ENCODE results near the gene ARIH1.
"Not testable (repeated sequence)": the region's sequence is repeated elsewhere in the genome, so short reads cannot be mapped to it uniquely, and the experiment has no call there.

ARIH1 gene

DNA sequence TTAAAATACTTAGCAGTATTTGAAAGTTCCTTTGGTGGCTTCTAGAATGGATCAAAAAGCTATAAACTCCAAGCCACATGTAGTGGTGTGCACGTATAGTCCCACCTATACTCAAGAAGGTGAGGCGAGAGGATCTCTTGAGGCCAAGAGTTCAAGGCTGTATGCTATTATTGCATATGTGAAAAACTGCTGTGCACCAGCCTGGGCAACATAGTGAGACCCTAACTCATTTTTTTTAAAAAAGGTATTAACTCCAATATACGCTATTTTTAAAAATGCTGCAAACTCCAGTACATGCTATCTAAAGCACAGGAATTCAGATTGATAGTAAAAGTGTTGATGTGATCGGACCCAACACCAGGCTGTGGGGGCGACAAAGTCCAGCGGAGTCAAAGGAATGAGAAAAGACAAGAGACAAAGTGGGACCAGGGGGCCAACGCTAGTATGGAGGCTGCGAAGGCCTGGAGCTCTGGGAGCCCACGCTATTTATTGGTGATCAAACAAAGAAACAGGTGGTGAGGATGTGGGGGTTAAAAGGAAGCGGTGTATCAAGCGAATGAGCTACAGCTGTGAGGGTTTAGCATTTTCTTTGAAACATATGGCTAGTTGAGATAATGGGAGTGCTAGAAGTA is 66.6 kb downstream of the ARIH1 start:
- no peak for DNase-seq

DNA sequence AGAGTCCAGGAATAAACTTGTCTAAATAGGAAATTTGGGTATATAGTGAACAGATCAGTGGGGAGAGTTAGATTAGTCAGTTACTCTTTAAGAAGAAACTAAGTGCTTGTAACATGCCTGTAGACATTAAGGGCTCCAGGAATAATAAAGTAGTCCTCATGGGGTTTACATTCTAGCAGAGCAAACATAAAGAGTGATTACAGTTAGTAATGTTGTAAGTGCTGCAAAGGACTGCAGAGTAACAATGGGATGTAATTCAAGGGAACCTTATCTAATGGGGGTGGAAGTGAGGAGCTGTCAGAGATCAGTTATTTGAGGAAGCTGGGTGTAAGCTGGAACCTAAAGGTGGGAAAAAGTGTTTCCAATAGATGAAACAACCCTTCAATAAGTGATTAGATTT is 67.5 kb downstream of the ARIH1 start:
- DNase-seq: no peak

DNA sequence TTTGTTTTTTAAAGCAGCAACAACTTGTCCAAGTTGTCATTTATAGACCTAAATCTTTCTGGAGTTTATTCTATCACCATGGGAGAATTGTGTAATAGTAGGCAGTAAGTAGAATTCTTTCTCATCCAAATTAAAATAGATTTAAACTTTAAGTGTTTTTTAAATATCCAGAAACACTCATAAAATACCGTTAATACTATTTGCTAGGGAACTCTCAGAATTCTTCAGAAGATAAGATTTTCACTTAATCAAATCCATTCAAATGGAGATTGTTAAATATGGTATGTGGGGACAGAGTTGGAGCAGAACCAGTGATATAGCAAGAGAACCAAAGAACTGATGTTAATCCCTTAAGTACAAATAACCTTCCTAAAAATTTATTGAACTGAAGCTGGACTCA is 71.0 kb downstream of the ARIH1 start:
- DNase-seq: no peak

DNA sequence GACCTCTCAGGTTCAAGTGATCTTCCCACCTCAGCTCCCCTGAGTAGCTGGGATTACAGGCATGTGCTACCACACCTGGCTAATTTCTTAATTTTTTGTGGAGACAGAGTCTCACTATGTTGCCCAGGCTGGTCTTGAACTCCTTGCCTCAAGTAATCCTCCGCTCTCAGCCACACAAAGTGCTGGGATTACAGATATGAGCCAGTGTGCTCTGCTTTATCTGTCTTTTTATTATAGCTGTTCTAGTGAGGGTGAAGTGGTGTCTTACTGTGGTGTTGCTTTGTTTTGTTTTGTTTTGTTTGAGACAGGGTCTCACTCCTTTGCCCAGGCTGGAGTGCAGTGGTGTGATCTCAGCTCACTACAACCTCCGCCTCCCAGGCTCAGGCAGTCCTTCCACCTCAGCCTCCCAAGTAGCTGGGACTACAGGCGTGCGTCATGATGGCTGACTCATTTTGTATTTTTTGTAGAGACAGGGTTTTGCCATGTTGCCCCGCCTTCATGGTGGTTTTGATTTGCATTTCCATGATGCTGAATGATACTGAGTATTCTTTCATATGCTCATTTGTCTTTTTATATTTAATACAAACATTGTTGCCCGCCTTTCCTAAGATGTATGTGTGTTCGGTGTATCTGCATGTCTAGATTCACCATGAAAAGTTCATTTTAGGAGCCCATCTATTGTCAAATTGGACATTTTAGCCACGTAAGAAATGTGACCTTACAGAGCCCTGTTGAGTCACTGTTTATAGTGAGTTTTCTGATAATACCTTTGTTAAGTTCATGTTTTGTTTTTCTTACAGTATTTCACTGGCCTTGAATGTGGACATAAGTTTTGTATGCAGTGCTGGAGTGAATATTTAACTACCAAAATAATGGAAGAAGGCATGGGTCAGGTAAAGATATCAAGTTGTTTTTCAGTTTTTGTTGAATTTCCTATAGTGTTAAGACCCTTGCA is 80.6 kb downstream of the ARIH1 start:
- DNase-seq: no peak

DNA sequence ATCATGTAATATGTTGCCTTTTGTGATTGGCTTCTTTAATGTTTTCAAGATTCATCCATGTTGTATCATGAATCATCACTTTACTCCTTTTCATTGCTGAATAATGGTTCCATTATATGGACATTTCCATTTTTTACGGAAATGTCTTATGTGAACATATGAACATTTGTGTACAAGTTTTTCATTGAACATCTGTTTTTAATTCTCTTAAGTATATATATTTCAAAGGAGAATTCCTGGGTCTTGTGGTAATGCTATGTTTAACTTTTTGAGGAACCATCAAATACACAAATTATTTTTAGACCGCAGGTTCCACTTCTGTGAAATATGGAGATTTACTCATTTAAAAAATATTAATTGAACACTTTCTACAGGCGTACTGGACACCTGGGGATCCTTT is 85.7 kb downstream of the ARIH1 start:
- DNase-seq: no peak

DNA sequence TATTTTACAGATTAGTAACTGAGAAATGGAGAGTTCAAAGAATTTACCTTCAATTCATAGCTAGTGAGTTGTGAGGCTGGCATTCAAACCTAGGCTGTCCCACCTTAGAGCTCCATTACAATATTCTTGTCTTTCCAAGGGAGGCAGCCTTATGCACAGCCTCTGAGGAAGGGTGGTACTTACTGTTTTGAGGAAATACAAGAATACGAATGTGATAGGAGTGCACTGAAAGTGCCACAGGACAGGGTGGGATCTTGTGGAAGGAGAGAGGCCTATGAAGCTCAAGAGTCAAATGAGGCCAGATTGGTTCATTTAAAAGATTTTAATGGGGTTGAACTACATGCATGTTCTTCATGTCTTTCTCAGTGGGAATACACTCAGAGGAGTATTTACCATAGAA is 86.3 kb downstream of the ARIH1 start:
- no peak for DNase-seq

DNA sequence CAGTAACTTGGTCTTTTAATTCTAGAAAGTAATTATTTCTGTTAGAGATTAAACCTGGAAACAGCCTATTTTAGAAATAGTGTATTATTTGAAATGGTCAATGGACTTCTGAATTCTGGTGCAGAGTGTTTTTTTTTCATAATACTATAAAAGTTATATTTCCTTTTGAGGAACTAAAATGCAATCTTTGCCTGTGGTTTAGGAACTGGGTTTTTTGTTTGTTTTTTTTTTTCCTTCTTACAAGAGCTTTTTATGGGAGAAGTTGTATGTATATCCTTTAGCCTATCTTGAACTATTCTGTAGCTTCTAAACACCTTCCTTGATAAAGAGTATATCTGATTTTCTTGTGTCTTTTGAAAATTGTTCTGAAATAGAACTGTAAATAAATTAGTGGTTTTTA is 88.3 kb downstream of the ARIH1 start:
- DNase-seq: no peak

DNA sequence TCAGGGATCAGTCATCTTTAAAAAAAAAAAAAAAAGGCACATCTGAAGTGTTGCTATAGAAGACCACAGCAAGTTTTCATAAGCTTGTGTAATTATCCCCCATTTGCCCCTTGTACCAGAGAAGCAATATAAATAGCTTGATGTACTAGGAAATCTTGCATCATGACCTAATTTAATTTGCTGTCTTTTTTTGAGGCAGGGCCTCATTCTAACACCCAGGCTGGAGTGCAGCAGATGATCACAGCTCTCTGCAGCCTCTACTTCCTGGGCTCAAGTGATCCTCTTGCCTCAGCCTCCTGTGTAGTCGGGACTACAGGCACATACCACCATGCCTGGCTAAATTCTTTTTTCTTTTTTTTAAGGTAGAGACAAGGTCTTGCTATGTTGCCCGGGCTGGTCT is 88.7 kb downstream of the ARIH1 start:
- DNase-seq: no peak

DNA sequence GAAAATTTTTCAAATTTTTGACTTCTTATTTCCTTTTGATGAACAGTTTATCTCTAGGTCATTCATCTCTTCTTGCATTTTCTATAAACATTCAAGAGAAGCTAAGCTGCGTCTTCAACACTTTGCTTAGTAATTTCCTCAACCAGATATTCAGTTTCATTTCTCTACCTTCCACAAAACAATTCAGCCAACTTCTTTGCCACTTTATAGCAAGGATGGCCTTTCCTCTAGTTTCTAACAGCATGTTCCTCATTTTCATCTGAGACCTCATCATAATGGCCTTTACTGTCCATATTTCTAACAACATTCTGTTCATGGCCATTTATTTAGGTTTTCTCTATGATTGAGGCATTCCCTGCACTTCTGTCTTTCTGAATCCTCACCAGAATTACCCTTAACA is 90.0 kb downstream of the ARIH1 start:
- no peak for DNase-seq

DNA sequence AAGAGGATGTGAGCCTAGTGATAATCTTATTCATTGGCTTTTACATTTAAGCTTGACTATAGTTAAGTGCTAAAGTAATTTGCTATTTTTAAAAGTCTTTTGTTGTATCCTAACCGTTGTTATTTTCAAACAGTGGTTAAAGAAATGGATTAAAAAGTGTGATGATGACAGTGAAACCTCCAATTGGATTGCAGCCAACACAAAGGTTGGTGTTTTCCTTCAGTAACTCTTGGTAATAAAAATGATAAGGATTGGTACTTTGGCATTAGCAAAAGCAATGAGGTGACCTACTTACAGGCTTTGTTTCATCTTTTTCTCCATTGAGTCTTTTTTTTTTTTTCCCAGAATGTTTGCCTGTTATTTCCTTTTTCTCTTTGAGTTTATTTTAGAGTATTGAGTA is 92.8 kb downstream of the ARIH1 start:
- DNase-seq: no peak

DNA sequence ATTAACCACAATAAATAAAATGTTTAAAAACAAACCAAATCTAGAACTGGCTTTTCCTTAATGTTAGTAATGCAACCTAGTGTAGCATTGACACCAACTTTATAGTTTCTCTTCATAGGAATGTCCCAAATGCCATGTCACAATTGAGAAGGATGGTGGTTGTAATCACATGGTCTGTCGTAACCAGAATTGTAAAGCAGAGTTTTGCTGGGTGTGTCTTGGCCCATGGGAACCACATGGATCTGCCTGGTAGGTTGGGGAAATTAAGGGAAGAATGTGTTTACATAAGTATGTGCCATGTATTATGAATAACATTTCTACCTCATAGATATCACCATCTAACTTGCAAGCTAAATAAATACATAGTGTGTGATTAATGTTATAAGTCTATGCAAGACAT is 95.9 kb downstream of the ARIH1 start:
- DNase-seq: no peak

DNA sequence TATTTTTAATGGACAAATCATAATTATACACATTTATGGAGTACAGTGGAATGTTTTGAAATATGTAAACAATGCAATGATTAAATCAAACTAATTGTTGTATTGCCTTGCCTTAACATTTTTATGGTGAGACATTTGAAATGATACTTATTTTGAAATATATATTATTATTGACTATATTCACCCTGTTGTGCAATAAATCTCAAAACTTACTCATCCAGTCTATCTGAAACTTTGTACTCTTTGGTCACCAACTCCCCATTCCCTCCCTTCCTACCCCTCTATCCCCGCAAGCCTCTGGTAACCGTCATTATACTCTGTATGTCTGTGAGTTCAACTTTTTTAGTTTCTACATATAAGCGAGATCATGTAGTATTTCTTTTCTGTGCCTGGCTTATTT is 105.7 kb downstream of the ARIH1 start:
- DNase-seq: no peak

DNA sequence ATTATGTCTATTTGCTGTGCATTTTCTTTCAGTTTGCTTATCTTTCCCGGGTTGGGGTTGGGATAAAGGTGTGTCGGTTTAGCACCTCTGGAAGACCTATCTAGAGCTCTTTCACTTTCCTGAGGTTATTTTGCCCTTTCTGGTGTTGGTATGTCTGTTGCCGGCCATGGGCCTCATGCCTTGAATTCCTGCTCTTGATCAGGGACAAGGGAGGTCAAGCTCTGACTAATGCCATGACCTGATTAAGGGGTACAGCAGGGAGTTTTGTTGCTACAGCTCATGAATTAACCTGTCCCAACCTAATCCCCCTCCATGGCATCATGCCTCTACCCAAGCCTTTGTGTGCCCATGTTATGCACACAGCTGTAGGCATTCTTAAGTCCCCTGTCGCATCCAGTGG is 109.9 kb downstream of the ARIH1 start:
- no peak for DNase-seq

DNA sequence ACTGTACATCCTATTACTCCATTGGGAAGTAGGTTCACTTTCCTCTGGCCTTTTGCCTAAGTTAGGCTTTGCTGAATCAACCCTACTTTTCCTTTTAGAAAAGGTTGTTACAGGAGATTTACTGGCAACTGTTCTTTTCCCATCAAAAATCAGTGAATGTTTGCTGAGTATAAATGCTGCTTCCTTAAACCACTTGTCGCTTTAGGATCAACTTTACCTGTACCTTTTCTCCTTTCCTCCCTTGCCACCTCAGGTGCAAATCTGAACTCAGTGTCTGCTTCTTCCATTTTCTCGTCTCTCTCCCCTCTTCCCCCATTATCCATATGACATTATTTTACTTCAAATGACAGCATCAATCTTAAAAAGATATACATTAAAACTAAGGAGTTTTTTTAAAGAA is 110.9 kb downstream of the ARIH1 start:
- DNase-seq: no peak

DNA sequence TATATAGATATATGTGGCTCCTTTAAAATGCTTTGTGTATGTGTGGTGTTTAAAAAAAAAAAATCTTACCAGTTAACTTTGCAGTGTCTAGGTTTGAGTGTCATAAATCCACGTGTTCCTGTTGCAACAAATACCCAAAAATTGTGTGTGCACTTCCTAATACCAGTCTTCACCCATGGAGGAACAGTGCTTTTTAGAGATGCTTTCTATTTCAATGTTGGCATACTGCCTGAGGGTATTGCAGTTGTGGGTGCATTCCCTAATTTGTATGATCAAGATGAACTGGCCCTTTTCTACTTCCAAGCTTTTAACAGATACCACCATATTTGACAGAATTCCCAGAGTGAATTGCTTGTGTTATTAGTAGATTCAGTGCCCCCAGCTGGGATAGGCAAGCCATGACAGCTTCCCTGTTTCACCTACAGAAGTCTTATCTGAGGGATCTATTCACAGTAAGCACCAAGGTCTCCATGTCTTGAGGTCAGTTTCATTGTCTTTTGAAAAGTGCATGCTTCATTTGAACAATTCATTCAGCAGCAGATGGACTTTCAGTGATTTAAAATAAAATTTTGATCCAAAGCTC is 111.4 kb downstream of the ARIH1 start:
- DNase-seq: no peak

DNA sequence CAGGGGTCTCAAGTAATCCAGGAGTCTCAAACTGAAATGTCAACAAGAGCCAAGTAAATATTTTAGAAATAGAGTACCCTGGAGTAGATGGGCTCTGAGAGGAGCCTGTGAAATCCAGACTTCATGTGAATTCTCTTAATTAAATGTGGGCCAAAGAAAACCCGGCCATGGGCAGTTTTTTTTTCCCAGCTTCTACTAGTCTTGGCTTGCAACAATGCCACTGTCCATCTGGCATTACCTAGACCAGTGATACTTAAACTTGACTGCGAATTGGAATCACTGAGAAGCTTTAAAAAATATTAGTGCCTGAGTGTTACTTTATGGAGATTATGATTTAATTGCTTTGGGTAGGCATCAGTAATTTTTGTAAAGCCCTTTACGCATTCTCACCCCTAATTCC is 114.0 kb downstream of the ARIH1 start:
- DNase-seq: no peak

DNA sequence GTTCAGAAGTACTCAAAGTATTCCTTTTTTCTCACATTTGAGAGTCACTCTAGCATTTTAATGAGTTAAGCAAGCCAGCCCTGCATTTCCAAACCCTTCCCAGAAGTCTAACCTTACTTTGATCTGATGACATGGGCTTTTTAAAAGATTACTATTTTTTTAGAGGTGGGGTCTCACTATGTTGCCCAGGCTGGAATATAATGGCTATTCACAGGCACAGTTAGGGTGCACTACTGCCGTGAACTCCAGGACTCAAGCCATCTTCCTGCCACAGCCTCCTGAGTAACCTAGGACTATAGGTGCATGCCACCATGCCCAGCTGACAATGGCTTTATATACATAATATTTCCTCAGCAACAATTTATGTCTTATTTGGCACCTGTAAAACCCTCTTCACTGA is 116.3 kb downstream of the ARIH1 start:
- no peak for DNase-seq

DNA sequence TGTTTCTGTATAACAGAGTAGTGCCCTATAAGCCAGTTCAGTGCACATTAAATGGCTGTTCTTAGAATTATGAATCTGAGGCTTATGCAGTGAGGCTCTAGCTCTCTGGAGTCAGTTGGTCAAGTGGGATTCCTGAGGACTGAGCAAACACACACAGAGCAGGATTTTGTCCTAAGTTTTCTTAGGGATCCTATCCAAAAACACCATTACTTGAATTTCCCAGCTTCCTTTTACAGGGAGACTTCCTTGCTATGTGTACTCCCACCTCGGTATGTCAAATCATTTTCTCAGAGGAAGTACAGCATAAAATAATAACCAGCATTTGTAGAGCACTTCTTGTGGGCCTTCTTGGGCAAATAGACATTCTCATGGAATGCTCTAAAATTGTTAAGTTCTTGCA is 117.2 kb downstream of the ARIH1 start:
- no peak for DNase-seq

DNA sequence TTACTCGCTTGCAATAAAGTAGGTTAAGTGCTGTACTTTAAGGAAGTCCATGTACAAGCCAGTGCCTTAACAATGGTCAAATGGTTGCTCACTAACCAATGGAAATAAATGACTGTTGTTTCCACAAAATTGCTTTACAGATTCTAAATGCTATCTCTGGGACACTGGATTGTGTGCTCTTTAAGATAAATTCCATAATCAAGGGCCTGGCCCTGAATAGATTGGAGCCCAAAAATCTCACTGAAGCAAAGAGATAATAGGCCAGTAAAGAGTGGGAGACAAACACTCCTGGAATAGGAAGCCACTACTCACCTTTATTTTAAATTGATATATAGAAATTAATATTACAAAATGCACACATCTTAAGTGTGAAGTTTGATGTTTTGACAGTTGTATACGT is 118.0 kb downstream of the ARIH1 start:
- no peak for DNase-seq

DNA sequence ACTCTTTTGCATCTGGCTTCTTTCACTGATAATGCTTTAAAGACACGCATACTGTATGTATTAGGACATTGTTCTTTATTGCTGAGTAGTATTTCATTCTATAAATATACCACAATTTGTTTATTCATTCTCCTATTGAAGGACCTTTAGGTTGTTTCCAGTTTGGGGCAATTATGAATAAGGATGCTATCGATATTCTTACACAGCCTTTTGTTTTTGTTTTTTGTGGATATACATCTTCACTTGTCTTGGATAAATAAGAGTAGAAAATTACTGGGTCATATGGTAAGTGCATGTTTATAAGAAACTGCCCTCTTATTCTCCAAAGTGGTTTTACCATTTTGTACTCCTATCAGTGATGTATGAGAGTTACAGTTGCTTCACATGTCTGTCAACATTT is 118.5 kb downstream of the ARIH1 start:
- DNase-seq: no peak

DNA sequence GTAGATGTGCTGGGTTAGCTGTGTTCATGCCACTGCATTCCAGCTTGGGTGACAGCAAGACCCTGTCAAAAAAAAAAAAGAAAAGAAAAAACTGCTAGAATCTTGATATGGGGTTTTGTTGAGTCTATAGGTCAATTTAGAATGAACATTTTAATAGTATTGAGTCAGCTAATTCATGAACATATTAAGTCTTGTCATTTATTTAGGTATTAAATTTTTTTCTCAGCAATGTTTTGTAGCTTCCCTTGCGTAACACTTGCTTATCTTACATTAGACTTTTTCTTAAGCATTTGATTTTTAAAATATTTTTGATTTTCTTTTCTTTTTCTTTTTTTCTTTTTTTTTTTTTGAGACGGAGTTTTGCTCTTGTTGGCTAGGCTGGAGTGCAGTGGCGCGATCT is 119.7 kb downstream of the ARIH1 start:
- no peak for DNase-seq

DNA sequence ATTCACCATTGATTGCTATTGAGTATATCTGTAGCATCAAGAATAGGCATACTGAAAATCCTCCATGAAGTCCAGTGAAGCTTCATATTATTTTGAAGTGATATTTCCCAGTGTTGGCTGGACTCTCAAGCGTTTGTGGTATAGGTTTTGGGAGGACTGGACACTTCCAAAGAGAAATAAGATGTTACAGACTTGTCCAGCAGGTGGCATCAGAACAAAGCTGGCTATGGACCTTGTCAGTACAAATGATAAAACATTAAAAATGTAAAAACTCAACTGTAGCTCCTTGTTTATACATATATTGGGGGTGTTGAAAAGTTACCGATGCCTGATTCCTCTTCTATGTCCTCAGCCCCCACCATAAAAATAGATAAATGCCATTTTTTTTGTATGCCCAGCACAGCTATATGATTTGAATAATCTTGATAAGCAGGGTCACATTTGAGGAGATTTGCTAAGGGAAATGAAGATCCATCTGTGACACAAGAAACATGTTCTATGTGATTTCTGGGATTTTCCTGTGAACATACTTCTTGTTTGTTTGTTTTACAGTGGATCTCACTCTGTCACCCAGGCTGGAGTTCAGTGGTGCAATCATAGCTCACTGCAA is 125.8 kb downstream of the ARIH1 start:
- no peak for DNase-seq

DNA sequence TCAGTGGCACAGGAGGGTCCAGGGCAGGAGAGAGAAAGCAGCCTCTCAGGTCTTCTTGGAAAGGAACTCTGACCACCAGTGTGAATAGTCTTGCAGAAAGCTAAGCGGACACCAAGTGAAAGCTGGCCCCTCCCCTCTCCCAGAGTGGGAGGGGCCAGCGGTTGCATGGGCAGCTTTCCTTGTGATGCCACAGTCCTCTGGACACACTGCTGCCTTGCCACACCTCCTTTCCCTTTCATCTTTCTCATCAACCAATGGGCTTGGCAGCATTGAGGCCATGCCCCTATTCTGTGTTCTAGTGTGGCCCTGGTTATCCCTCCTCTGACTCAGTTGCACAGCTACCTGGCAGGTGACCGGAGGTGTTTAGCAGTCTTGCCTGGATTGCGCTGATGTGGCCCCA is 130.7 kb downstream of the ARIH1 start:
- DNase-seq: no peak

DNA sequence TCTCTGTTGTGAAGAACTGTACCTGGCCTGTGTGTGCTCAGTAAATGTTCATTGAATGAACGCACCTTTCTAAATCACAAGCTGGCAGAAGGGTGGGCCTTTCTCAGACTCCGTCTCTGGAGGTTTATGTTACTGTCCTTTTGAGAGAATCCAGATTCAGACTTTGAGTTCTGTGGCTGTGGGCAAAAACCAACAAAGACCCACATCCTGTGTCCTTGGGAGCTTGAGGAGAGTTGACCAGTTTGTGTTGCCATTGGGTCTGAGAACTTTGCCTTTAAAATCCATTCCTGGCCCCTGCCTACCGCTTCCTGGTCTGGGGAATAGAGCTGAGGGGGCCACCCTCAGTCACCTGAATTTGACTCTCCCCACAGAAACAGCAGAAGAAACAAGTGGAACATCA is 134.0 kb downstream of the ARIH1 start:
- DNase-seq: not testable (repeated sequence)
